CD4-positive, alpha-beta T cell treated with Interleukin-4 for 4 hours (primary cell): ENCODE measurements around the gene SVEP1.
"Not testable (repeated sequence)": the region's sequence is repeated elsewhere in the genome, so short reads cannot be mapped to it uniquely, and the experiment has no call there.

Experiments
- DNase-seq: peaks from one replicate; pipeline ENCODE4 v3.0.0-alpha.2; 2020

The SVEP1 gene

GRCh38 chr9:110443146-110443865 is 136.2 kb downstream of the SVEP1 start:
- no peak for DNase-seq

GRCh38 chr9:110440796-110441195 is 138.7 kb downstream of the SVEP1 start:
- DNase-seq: no peak

- no peak for DNase-seq
These were observed 139.4 kb downstream of the SVEP1 start for GRCh38 chr9:110440172-110440571.

GRCh38 chr9:110432253-110432652 is 147.3 kb downstream of the SVEP1 start:
- no peak for DNase-seq

- no peak for DNase-seq
These were observed 150.1 kb downstream of the SVEP1 start for GRCh38 chr9:110429453-110429852.

GRCh38 chr9:110427497-110428104 is 151.9 kb downstream of the SVEP1 start:
- peak; percentile 3 for DNase-seq

GRCh38 chr9:110426052-110426709 is 153.4 kb downstream of the SVEP1 start:
- DNase-seq: no peak

- no peak for DNase-seq
These were observed 165.1 kb downstream of the SVEP1 start for GRCh38 chr9:110414471-110414870.

GRCh38 chr9:110410961-110411360 is 168.6 kb downstream of the SVEP1 start:
- DNase-seq: no peak

- no peak for DNase-seq
These were observed 170.9 kb downstream of the SVEP1 start for GRCh38 chr9:110408598-110408997.

- no peak for DNase-seq
These were observed 173.6 kb downstream of the SVEP1 start for GRCh38 chr9:110405858-110406443.

GRCh38 chr9:110404473-110404872 is 175.1 kb downstream of the SVEP1 start:
- no peak for DNase-seq

GRCh38 chr9:110399983-110400382 is 179.6 kb downstream of the SVEP1 start:
- DNase-seq: no peak

- DNase-seq: not testable (repeated sequence)
These were observed 180.5 kb downstream of the SVEP1 start for GRCh38 chr9:110398992-110399391.

GRCh38 chr9:110391826-110392485 is 187.6 kb downstream of the SVEP1 start:
- DNase-seq: no peak

- DNase-seq: no peak
These were observed 190.3 kb downstream of the SVEP1 start for GRCh38 chr9:110389148-110389750.

- DNase-seq: no peak
These were observed 196.1 kb downstream of the SVEP1 start for GRCh38 chr9:110383491-110383890.

GRCh38 chr9:110382731-110383130 is 196.8 kb downstream of the SVEP1 start:
- DNase-seq: no peak

GRCh38 chr9:110371411-110372007 is 208.0 kb downstream of the SVEP1 start:
- no peak for DNase-seq

GRCh38 chr9:110370315-110370714 is 209.2 kb downstream of the SVEP1 start:
- DNase-seq: no peak

GRCh38 chr9:110364451-110364850 is 215.1 kb downstream of the SVEP1 start:
- DNase-seq: no peak

GRCh38 chr9:110358992-110359391 is 220.5 kb downstream of the SVEP1 start:
- DNase-seq: not testable (repeated sequence)
